Cardiac muscle cell (in vitro differentiated cells and primary cell): Measurements from ENCODE around the gene KAZN. TPM values are rescaled to one million over a fixed set of nuclear protein-coding genes. Genes with fewer than 3 reads are reported as not detected.

Source experiments
- DNase-seq, 2 donors: peaks; one replicate each; pipeline versions ENCODE4 v3.0.0 to v3.0.0-alpha.2; 2010 to 2017; ENCODE audit warnings: low read depth in 1 of 2, low spot score in 1 of 2
- H3K27ac ChIP-seq: fragments of 200-600 bp; sonication (generic); 2 replicates; pipeline ENCODE4 v1.5.1; 2016
- H3K27me3 ChIP-seq: fragments of 200-600 bp; sonication (generic); 2 replicates; pipeline ENCODE4 v1.6.0; 2016; ENCODE audit warnings: control low read depth
- H3K36me3 ChIP-seq: fragments of 200-600 bp; sonication (generic); 2 replicates; pipeline ENCODE4 v1.5.1; 2016; ENCODE audit warnings: control low read depth
- H3K4me1 ChIP-seq: fragments of 200-600 bp; sonication (generic); 2 replicates; pipeline ENCODE4 v1.8.1; 2017; ENCODE audit warnings: low read depth, mild to moderate bottlenecking, mixed run types
- H3K4me3 ChIP-seq: fragments of 200-600 bp; sonication (generic); 2 replicates; pipeline ENCODE4 v1.5.1; 2016; ENCODE audit warnings: mild to moderate bottlenecking
- H3K9me3 ChIP-seq: fragments of 200-600 bp; sonication (generic); 2 replicates; pipeline ENCODE4 v1.5.1; 2017; ENCODE audit warnings: low read depth, mild to moderate bottlenecking, control low read depth
- polyA plus RNA-seq: library from polyadenylated mRNA; unstranded; fragments of >200 nt; fragmentation: Nextera tagmentation; extraction: Ambion mirVana; gene quantifications from 2 replicates; pipeline ENCODE4 v1.2.1, GENCODE V29; 2016
- total RNA-seq: library from RNA; depleted of rRNA; stranded (reverse); fragments of >200 nt; gene quantifications from 2 replicates; pipeline ENCODE4 v1.2.3, GENCODE V29; 2016
- TF ChIP-seq, protein P1 (sequence below): IDR thresholded peaks from 2 replicates; pipeline ENCODE4 v1.5.1; 2012; ENCODE audit warnings: low read depth, mild to moderate bottlenecking, low read length

Gene KAZN
- total and polyA plus RNA-seq, 2 experiments from 2014 or later: 17.5 to 26.9 TPM

DNA sequence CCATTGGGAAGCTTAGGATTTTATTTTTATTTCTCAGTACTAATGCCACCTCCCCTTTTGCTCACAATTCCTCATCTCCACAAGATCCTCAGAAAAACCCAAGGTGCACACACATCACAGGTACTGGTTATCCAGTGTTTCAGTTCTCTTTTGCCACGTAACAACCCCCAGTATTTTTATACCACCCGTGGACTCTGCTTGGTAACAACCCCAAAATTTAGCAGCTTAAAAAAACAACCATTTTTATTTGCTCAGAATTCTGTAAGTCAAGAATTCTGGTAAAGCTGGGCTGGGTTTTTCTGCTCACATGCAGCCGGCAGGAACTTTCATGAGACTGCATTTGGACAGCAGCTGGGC lies 180.0 kb downstream of the KAZN start:
- no peaks in the 10 kb centered on the region for H3K9me3 ChIP-seq
- H3K27me3 ChIP-seq: no peaks in the 10 kb centered on the region
- H3K4me3 ChIP-seq: no peak overlapping the region
- H3K27ac ChIP-seq: peak overlapping the region; percentile 43
- H3K4me1 ChIP-seq: peaks cover 11% of the 10 kb centered on the region
- no peaks in the 10 kb centered on the region for H3K36me3 ChIP-seq
- DNase-seq: no peak
- TF ChIP-seq, protein P1, sequence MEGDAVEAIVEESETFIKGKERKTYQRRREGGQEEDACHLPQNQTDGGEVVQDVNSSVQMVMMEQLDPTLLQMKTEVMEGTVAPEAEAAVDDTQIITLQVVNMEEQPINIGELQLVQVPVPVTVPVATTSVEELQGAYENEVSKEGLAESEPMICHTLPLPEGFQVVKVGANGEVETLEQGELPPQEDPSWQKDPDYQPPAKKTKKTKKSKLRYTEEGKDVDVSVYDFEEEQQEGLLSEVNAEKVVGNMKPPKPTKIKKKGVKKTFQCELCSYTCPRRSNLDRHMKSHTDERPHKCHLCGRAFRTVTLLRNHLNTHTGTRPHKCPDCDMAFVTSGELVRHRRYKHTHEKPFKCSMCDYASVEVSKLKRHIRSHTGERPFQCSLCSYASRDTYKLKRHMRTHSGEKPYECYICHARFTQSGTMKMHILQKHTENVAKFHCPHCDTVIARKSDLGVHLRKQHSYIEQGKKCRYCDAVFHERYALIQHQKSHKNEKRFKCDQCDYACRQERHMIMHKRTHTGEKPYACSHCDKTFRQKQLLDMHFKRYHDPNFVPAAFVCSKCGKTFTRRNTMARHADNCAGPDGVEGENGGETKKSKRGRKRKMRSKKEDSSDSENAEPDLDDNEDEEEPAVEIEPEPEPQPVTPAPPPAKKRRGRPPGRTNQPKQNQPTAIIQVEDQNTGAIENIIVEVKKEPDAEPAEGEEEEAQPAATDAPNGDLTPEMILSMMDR: no peak

DNA sequence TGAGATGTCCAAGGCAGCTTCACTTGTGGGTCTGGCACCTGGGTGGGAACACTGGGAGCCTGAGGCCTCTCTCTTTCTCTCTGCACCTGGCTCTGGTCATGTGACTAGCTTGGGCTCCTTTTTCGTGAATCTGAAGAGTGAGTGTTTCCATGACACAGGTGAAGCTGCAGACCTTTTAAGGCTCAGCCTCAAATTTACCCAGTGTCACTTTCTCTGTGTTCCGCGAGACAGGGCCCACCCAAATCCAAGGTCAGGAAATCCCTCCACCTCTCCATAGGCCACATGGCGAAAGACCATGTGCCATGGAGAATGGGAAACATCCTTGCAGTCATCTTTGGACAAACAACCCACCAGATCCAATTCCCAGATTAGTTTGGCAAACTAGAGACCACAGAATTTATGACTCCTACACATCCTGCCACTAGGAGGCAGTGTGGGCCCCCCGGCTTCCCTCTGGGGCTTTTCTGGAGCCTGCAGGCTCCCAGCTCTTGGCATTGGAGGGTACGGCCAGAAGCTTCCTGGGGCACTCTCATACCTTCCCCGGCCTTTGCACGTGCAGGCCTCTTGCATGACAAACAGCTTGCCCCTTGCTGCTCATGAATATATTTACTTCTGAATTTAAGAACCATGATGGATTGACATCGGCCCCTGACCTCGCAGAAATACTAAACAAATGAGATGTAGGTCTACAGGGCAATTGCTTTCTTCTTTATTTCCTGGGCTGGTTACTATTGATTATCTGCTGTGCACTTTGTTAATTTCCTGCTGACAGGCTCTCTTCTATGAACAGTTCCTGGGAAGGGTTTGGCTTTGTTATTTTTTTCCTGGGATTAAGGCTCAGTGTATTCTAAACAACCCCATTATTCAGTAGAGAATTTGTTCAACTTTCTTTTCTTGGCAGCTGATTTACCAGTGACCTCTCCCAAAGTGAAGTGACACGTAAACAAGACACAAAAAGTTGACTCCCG lies 180.7 kb downstream of the KAZN start:
- Histone ChIP-seq H3K27me3 (no peaks in the 10 kb centered on the region), H3K4me3 (no peak overlapping the region), H3K9me3 (no peaks in the 10 kb centered on the region), H3K27ac (peak overlapping the region; percentile 43), H3K4me1 (peaks cover 16% of the 10 kb centered on the region), H3K36me3 (no peaks in the 10 kb centered on the region)
- peak; percentile 34 to 56 for DNase-seq
- TF ChIP-seq, protein P1: peak; percentile 78

DNA sequence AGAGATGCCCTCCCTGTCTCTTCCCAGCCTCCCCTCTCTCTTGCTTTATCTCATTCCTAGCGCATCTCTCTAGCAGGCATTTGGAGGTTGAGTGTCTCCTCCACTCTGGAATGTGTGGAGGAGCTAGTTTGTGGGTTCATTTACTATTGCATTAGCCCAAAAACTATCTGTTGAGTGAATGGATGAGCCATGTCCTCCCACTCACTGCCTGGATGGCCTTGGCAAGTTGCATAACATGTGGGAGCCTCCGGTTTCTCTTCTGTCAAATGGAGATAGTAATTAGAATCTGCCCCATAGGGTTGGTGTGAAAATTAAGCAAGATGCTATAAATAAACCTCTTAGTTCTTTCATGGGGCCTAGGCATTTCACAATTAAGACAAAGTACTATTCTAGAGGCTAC lies 181.8 kb downstream of the KAZN start:
- no peaks in the 10 kb centered on the region for H3K36me3 ChIP-seq
- DNase-seq: peak in 1 of 2 donors; percentile 50
- H3K4me3 ChIP-seq: no peak overlapping the region
- H3K27ac ChIP-seq: no peak overlapping the region
- TF ChIP-seq, protein P1: no peak
- no peaks in the 10 kb centered on the region for H3K27me3 ChIP-seq
- H3K4me1 ChIP-seq: peaks cover 16% of the 10 kb centered on the region
- no peaks in the 10 kb centered on the region for H3K9me3 ChIP-seq

DNA sequence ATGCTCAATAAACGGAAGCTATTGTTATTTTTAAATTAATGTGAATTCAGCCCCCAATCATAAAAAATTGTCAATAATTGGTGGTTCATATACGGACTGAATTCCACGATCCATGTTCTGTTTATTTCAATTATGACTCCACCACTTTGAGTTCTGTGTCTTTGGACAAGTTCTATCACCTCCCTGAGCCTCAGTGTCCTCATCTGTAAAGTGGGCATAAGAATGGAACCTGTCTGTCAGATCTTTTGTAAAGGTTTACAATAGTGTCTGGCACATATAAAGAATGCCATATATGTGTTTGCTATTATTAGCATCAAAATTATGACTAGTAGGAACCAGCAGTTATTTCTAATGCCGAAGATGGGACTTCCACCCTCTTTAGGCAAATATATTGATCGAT lies 183.3 kb downstream of the KAZN start:
- DNase-seq: no peak

DNA sequence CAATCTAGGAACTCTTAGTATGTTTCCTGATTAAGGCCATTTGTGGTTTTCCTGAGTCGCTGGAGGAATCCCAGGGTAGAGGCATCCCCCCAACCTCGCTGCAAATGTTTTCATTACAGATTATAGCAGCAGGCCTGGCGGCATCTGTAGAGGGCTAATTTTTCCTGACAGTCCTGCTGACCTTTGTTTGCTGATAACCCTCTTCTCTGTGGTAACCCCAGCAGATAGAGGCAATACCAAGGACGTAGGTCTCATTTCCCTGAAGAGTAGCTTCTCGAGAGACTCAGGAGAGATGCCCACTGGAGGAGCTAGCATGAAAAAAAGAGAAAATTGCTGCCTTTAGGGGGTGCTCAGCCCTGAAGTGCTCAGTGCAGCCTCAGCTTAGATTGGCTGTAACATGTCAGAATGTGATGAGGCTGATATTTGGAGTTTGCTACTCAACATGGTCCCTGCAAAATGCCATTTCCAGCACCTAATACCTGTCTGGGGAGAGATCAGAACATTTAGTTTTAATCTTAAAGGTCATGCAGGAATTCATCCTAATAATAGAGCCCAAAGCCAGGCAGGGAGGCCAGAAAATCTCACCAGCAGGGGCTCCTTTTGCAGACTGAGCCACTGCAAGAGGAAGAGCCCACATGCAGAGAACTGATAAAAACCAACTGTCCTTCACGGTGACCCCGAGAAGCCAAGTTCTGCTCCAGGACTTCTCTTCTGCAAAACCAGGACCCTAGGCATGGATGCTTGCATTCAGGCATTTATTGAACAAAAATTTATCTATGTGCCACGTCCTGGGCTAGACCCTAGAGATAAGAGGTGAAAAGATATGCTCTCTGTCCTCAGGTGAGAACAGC lies 184.5 kb downstream of the KAZN start:
- Histone ChIP-seq H3K4me3 (no peak overlapping the region), H3K9me3 (no peaks in the 10 kb centered on the region), H3K27ac (peak overlapping the region; percentile 75), H3K4me1 (peaks cover 20% of the 10 kb centered on the region), H3K36me3 (no peaks in the 10 kb centered on the region), H3K27me3 (no peaks in the 10 kb centered on the region)
- TF ChIP-seq, protein P1: peak; percentile 20
- peak in 1 of 2 donors; percentile 51 for DNase-seq

More for the DNA sequence above, 183.3 kb downstream of the KAZN start:
- no peaks in the 10 kb centered on the region for H3K27me3 ChIP-seq
- no peak overlapping the region for H3K4me3 ChIP-seq
- H3K4me1 ChIP-seq: peaks cover 20% of the 10 kb centered on the region
- TF ChIP-seq, protein P1: no peak
- no peaks in the 10 kb centered on the region for H3K36me3 ChIP-seq
- H3K27ac ChIP-seq: peak overlapping the region; percentile 23
- no peaks in the 10 kb centered on the region for H3K9me3 ChIP-seq
